ENCODE results near the gene ADH4.
"Not testable (repeated sequence)": the region's sequence is repeated elsewhere in the genome, so short reads cannot be mapped to it uniquely, and the experiment has no call there.

The ADH4 gene

DNA sequence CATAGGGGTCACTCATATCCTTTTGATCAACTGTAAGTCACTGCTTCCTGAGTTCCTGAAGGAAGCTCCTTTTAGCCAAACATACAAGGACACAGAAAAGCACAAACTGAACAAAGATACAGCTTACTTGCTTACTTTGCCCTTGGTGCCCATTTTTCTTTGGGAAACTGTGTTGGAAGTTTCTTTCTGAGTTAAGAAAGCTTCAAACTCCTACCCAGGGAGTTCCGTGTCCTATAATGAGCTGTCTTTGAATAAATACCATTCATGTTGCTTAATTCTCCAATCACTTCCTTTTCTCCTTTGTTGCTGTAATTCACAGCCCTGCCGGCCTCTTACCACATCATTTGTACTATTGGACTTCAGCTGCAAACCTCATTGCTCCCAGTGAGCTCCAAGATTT is at the start of gene ADH4:
Gene ADH4, minus strand, starts transcription at position 228 of the 400 bp plus-strand sequence. Its CDS starts 75 bp downstream, at position 153.
- DNase-seq, result no peak

DNA sequence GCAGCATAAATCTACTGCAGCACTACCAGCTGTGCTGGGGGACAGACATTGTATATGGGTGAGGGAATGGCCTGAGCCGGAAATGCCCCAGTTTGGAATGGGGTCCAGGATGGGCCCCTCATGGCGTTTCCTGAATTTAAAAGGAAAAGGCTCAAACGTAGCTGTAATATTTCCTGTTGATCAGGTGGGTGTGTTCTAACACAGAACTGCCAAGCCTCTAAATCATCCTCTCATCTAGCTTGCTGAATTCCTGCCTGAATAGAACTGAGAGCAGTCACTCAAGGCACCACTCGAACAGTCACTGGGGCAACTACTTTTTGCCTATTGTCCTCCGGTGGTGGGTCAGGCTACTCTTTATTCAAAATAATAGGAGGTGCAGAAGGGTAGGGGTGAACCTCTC is 46.2 kb upstream of the ADH4 start:
- no peak for DNase-seq

DNA sequence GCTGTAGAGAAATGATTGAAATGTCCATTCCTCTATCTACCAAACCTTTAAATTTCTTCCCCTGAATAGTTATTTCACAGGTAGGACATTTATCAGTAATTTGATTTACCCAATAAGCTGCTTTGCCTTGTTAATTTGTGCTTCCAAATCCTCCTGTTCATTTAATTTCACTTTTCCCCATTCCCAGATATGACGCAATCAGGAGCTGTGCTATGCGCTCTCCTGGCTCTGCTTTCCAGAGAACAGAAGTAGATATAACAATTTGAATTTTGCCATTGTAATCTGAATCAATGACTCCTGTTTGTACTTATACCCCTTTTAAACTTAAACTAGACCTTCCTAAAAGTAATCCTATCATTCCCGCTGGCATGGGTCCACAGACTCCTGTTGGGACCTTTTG is 45.8 kb upstream of the ADH4 start:
- not testable (repeated sequence) for DNase-seq

DNA sequence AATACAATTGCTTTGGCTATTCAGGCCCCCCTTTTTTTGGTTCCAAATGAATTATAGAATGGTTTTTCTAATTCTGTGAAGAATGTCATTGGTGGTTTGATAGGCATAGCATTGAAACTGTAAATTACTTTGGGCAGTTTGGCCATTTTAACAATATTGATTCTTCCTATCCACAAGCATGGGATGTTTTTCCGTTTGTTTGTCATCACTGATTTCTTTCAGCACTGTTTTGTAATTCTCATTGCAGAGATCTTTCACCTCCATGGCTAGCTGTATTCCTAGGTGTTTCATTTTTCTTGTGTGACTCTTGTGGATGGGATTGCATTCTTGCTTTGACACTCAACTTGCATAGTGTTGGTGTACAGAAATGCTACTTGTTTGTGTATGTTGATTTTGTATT is 41.9 kb upstream of the ADH4 start:
- DNase-seq, result no peak

DNA sequence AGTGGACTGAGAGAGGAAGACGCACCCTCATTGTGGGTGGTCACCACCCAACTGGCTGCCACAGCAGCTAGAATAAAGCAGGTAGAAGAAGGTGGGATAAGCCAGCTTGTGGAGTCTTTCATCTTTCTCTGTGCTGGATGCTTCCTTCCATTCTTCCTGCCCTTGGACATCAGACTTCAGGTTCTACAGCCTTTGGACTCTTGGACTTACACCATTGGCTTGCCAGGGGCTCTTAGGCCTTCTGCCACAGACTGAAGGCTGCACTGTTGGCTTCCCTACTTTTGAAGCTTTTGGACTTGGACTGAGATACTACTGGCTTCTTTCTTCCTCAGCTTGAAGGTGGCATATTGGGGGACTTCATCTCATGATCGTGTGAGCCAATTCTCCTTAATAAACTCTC is 41.5 kb upstream of the ADH4 start:
- no peak for DNase-seq

DNA sequence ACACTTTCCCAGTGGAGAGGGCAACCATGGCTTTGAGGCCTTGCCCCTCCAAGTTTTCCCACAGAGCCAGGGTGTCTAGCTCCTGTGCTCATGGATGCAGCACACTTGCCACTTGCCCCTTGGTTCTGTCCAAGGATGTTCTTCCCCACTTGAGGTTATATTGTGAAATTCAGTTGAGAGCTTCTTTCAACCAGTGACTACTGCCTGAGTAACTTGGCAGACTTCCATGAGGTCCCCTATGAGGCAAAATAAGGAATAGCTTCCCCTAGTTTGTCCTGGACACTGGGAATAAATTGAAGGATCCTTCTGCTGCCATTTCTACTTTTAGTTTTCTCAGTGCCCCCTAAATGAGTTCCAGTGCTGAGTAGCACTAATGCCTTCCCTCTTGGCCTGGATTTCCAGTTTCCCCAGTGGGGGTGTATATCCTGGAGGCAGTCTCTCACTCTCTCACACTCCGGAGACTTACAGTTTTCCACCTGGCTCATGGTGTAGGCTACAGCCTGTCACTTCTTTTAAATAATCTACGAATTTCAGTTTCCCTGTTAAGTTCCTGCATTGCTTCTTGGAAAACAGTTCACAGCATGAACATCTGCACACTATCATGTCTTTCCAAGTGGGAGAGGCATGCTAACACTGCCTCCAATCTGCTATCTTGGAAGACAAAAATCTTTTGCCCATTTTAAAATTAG is 36.4 kb upstream of the ADH4 start:
- no peak for DNase-seq

DNA sequence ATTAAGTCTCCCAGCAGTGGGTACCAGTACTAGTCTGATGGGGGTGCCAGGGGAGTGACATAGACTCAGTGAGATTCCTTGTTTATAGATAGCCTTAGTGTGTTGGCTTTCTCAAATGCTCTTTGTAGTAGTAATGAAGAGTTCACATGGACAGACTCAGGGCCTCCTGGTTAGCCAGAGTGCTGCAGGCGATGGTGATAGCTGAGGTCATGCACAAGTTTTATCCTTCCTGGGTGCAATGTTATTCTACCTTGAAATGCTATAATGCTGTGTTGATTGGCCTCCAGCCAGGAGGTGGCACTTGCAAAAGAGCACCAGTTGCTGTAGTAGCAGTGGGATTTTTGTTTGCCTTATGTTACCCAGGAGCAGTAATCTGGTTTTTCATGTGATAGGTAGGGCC is 35.5 kb upstream of the ADH4 start:
- no peak for DNase-seq

DNA sequence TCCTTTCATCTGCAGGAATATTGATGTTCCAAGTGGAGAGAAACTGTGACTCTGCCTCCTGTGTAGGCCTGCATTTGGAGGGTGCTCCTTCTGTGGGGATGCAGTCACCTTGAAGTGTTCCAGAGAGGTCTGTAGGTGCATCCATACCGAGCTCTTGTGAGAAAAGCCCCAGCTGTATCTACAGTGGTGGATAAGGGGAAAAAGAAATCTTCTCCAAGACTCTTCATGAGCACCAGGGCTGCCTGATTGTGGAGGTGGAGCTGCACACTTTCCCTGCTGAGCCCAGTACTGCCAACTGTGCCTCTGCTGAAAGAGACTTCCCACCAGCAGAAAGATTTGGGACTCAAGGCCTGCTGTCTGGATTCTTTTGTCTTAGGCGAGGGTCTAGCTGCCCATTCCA is 35.1 kb upstream of the ADH4 start:
- no peak for DNase-seq

DNA sequence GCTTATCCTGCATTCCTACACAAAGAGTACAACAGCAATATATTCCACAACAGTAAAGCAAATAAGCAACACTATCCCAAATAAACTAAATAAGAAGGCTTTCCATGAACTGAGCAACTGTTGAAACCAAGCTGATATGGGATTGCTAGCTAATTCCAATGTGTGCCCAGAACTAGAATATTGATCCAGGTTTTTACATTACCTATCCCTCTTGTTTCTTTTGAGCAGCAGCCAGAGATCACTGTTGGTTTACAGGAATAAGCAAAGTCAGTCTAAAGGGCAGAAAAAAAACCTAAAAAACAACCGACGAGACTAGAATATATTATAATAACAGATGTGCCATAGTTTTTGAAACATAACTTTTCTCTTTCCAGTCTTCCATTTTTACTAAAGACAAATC is 22.4 kb upstream of the ADH4 start:
- no peak for DNase-seq

DNA sequence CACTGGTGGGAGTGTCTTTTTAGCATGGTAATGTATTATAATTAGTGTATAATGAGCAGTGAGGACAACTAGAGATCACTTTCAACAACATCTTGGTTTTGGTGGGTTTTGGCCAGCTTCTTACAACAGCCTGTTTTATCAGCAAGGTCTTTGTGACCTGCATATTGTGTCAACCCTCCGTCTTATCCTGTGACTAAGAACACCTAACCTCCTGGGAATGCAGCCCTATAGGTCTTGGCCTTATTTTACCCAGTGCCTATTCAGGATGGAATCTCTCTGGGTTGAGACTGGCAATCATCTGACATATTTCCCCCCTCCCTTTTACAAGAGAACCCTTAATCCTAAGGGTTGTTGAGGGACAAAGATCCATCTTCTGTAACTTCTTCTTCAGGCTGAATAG is 21.9 kb upstream of the ADH4 start:
- no peak for DNase-seq

DNA sequence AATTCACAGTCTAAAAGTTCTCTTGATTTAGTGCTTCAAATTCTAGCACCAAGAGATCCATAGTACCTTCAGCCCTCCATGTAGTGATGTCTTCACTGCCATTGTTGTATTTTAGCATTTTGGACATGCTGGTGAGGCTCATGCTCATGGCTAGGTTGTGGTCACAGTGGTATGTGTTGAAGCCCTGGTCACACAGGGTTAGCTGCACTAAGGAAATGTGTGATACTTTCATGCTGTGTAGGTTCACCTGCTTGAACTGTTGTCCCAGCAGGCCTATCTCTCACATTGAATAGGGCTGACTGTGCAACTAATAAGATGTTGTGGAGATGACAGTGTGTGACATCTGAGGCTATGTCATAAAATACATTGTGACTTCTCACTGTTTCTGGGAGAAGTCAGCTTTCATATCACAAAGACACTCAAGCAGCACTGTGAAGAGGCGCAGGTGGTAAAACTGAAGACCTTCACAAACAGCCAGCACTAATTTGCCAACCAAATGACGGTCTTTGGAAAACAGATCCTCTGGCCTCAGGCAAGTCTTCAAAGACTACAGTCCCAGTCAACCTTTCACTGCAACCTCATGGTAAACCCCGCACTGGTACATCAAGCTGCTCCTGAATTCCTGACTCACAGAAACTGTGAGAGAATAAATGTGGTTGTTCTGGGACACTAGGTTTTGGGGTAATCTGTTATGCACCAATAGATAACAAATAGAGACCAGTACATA is 17.4 kb upstream of the ADH4 start:
- DNase-seq, result no peak

DNA sequence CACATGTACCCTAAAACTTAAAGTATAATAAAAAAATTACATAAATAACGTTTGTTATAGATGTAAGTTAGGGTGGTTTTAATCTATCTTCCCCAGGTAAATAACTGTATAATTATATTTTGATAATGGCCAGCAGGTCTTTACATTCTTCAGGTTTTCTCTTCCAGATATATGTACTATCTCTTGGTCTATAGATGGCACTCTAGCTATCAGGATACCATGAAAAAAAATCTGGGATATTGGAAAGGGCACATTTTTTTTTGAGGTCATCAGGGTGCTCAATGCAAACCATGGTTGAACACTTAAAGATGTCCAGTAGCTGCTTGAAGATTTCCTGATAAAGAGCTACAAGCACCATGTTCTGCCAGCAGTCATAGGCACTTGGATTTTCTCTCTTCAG is 15.6 kb upstream of the ADH4 start:
- no peak for DNase-seq

DNA sequence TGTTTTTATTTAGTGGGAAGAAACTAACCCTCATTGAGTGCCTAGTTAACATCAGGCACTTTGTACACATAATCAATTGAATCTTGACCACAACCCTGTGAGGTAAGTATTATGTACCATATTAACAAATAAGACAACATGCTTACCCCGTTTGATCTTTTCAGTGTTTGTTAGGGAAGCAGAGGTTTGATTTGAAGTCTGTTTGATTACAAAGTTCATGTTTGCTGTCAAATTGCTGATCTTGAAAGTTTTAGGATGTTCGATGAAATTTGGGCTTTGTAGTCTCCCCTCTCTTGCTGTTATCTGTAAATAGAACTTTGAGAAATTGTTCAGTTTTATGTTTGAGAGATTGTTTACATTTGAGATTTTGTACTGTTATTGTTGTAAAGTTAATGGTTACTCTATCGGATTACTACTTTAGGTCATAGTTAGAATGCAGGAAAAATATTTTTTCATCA is 13.4 kb upstream of the ADH4 start:
- no peak for DNase-seq

DNA sequence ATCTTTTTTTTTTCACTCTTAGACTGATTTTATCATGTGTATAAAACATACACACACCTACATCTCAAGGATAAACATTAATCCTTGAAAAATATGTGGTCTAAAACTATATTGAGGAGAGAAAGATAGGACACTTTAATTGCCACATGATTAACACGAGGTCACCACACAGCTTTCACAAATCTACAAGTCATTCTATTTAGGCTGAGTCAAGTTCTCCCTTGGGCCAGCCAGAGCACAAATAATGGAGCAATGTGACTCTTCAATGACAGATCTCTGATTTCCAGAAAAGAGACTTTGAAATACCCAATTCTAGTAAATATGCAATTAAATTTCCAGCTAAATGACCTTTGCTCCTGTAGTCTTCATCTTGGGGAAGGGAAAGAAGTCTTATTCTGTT is 12.9 kb upstream of the ADH4 start:
- no peak for DNase-seq

DNA sequence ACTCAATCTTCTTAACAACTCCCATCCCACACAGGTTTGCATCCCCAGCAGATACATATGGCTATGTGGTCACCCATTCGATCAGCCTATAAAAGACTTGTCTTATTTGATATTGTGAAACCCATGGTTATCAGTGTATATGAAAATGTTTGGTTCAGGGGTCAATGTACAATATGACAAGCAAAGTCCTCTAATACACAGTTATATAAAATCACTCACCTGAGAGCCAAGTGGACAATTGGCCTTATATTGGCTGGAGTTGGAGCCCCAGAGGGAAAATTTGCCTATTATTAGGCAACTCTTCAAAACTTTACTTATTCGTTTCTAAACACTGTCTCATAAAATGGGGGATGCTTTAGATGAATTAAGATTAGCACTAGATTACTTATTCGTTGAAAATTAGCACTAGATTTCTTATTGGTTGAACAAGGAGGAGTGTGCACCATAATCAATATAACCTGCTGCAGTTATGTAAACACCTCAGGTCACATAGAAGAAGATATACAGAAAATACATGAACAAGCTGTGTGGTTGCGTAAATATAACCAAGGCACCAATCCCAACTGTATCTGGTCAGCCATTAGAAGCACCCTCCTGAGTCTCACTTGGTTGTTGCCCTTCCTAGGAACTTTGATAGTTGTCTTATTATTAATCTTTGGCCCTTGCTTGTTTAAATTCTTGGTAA is 10.7 kb upstream of the ADH4 start:
- no peak for DNase-seq

DNA sequence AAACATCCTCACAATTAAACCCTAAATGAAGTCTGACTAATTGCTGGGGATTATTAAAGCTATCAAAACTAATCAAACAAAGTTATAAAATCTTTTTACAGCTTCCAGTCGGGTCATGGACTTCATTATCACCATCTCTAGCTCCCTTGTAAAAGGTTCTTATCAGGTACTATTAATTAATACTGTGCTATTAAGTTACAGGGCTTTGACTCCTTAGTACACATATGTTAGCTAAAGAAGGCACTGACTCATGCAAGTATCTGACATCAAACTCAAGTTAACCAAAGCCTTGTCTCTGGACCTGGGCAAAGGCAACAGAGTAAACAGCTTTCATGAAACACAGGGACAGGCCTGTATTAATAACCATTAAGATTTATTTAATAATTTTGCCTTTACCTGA is 7.9 kb upstream of the ADH4 start:
- no peak for DNase-seq

DNA sequence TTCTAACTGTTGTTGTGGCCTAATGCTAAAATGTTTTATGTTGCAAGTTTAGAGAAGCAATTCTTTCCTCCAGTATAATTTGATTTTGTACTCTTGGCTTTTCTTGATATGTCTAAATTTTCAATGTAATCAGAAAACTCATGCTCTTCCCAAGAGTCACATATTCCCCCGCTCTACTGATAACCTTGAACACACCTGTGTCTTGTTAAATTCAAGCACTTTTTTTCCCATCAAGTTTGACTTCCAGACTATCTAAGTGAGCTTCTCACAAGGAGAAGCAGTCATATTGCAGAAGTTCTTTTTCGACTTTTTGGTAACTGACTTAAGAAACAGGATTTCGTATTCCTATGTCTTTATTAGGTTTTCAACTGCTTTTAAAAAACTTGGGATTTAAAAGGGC is 7.4 kb upstream of the ADH4 start:
- no peak for DNase-seq

DNA sequence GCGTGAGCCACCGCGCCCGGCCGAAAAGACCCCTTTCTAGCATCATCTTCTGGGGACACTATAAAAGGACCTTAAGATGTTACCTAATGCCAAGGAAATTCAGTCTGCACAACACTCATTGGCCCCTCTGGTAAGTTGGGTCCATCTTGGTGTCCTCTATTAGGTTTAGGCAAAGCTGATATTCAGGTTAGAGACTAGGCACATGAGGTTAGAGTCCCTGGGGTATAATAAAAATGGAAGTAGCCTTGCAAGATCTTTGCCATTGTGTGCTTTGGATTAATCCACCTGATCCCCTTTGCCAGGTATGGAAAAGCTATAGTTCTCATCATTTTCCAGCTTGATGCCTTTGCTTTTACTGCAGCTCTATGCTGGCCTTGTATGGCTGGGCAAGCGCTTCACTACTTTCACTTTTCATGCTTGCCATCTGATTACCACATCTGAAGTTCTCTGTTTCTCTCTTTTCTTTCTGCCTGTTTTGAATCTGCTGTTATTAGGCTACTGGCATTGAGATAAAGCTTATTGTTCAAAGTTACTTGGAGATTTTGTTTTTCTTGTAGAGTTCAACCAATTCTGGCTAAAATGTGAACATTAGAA is 5.4 kb upstream of the ADH4 start:
- DNase-seq, result no peak

DNA sequence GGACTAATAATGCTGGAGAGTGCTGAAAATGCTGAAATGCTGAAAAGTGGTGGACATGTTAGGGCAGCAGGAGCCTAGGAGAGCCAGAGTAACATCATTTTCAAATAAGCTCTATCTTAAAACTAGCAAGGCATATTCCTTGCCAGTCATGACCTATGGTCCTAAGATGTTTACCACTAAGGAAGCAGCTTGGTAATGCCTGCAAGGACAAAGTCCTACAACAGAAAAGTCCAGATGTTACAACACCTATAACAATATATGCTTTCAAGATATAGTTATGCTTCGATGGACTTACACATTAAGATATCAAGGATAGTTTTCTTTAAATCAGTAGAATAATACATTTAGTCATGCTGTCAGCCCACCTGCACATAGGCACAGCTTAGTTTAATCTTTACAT is 4.5 kb upstream of the ADH4 start:
- DNase-seq, result no peak

DNA sequence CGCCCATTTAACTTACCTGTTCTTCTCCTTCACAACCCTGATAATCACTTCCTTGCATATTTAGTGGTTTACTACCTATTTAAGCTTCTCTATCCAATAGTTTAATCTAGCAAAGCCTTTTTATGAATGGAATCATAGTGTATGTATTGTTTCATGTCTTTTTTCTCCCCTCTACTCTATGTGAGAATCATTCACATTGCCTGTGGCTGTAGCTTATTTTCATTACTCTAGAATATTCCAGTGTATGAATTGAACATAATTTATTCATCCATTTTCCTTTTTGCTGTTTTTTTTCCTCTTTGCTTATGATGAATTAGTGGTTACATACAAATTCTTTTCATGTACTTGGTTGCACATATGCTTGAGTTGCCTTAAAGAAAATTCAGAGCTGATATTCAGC is 490 bp upstream of the ADH4 start:
- no peak for DNase-seq

DNA sequence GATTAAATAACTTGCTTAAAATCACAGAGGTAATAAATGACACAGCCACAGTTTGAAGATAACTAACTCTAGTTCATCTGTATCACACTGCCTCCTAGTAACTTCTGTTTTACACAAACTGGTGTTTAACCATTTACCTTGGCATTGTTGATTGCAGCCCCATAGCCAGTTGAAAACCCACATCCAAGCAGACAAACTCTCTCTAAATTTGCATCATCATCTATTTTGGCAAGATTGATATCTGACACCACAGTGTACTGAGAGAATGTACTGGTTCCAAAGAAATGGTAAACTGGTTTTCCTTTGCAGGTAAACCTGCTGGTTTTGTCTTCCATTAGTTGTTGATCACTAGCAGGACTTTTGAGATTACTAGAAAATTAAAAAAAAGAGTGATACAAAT is 7.8 kb downstream of the ADH4 start:
- no peak for DNase-seq

DNA sequence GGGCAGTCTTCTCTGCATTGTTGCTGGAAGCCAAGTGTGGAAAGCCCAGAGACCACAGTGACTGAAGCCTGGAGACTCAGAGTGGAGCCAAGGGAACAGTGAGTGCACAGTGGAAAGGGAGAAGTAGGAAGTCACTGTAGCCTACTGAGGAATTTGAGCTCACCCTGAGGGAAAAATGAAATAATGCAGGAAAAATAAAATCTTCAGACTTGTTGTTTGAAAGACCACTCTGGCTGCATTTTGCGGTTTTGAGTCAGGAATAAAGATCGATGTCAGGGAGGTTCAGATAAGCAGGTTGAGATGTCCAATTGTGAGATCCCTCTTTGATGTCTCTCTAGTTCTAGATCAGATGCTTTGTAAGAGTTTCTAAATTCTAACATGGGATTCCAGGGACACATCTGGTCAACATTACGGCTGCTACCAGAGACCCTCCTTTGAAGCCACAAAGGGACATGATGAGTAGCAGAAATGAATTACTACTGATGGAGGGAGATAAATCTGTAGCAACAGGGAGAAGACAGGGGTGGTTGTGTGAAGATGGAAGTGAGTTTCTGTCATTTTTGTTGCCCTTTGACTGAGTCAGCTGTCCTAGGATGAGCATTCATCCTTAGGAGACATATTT is 8.4 kb downstream of the ADH4 start:
- no peak for DNase-seq

DNA sequence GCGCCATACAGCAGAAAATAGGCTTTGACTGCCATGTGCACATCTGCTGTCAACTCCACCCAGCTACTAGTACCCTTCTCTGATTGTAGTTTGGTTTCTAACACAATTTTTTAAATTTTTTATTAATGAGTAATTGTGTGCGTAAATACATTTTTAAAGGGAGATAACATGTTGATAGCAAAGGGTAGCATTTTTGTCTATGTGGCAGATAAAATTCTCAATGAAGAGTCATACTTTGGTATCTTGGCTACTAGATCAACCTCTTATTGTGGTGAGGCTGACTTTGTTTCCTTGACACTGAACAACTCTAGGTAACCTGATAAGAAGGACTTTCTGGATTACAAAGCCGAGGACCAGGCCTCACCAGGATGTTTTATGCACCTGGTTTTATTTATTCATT is 9.5 kb downstream of the ADH4 start:
- no peak for DNase-seq

Data from NCI-H524 treated with DMSO at 0.1 percent for 48 hours (cell line).